ENCODE data around the gene UBL4A. TPM values are rescaled to one million over a fixed set of nuclear protein-coding genes. Genes with fewer than 3 reads are reported as not detected.
"Not testable (repeated sequence)": the region's sequence is repeated elsewhere in the genome, so short reads cannot be mapped to it uniquely, and the experiment has no call there.

The UBL4A gene
- total RNA-seq, 2 donors from 2014 or later: 39.6 to 40.4 TPM

DNA sequence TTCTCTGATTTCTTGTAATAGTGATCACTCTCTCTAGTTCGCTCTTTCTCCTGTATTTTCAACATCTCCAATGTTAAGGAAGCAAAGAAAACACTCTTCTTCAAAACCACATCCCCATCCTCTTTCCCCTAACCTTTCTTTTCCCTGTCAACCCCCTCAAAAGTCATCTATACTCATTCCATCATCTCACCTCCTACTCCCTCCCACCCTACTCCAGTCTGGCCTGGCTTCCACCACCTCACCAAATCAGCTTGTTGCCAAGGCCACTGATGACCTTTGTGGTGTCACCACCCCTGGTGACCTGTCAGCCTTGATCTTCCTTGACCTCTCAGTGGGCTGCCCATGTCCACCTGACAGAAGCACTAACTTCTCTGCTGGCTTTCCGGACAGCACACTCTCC, 27.3 kb upstream of the UBL4A start:
- ATAC-seq: peak in 1 of 2 donors; percentile 19
- Mint-ChIP-seq H3K27ac (peak overlapping the region; percentile 39 to 80), H3K36me3 (peaks cover 16 to 21% of the 10 kb centered on the region in 2 donors), H3K9me3 (no peaks in the 10 kb centered on the region)
- DNase-seq (ENCODE audit: low spot score in 2 of 2): no peak

GRCh38 chrX:154512879-154513553, 26.6 kb upstream of the UBL4A start:
- no peak for DNase-seq (ENCODE audit: low spot score in 2 of 2)
- no peak for ATAC-seq
- H3K36me3 Mint-ChIP-seq: peaks cover 16 to 21% of the 10 kb centered on the region in 2 donors
- H3K27ac Mint-ChIP-seq: peak overlapping the region in 1 of 2 donors; percentile 80
- no peaks in the 10 kb centered on the region for H3K9me3 Mint-ChIP-seq

- DNase-seq (ENCODE audit: low spot score in 2 of 2) (no peak), ATAC-seq (no peak)
- Mint-ChIP-seq H3K27ac (peak overlapping the region; percentile 55), H3K36me3 (peaks cover 16 to 21% of the 10 kb centered on the region in 2 donors), H3K9me3 (no peaks in the 10 kb centered on the region)
Measured at GRCh38 chrX:154511761-154512160, 25.3 kb upstream of the UBL4A start.

DNA sequence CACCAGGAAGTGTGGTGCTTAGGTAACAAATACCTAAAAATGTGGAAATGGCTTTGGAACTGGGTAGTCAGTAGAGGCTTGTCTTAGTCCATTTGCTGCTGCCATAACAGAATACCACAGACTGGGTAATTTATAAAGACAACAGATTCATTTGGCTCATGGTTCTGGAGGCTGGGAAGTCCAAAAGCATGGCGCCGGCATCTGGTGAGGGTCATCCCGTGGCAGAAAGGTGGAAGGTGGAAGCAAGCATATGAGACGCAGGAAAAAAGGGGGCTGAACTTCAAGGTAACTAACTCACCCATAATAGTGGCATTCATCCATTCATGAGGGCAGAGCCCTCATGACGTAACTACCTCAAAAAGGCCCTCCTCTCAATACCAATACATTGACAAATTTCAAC, 23.0 kb upstream of the UBL4A start:
- H3K36me3 Mint-ChIP-seq: peaks cover 10 to 15% of the 10 kb centered on the region in 2 donors
- ATAC-seq: no peak
- H3K27ac Mint-ChIP-seq: peak overlapping the region in 1 of 2 donors; percentile 32
- H3K9me3 Mint-ChIP-seq: no peaks in the 10 kb centered on the region
- DNase-seq (ENCODE audit: low spot score in 2 of 2): no peak

- ATAC-seq (no peak), DNase-seq (ENCODE audit: low spot score in 2 of 2) (no peak)
- Mint-ChIP-seq H3K36me3 (peaks cover 7 to 10% of the 10 kb centered on the region in 2 donors), H3K9me3 (no peaks in the 10 kb centered on the region), H3K27ac (peak overlapping the region; percentile 32 to 72)
Measured at GRCh38 chrX:154508384-154508745, 21.9 kb upstream of the UBL4A start.

- Mint-ChIP-seq H3K9me3 (no peaks in the 10 kb centered on the region), H3K36me3 (peaks cover 7 to 10% of the 10 kb centered on the region in 2 donors), H3K27ac (no peak overlapping the region)
- DNase-seq (ENCODE audit: low spot score in 2 of 2): no peak
- no peak for ATAC-seq
Measured at GRCh38 chrX:154507673-154508383, 21.4 kb upstream of the UBL4A start.

GRCh38 chrX:154506483-154507332, 20.3 kb upstream of the UBL4A start:
- no peaks in the 10 kb centered on the region for H3K9me3 Mint-ChIP-seq
- H3K36me3 Mint-ChIP-seq: peaks cover 7 to 10% of the 10 kb centered on the region in 2 donors
- DNase-seq (ENCODE audit: low spot score in 2 of 2): no peak
- ATAC-seq: no peak
- no peak overlapping the region for H3K27ac Mint-ChIP-seq

DNA sequence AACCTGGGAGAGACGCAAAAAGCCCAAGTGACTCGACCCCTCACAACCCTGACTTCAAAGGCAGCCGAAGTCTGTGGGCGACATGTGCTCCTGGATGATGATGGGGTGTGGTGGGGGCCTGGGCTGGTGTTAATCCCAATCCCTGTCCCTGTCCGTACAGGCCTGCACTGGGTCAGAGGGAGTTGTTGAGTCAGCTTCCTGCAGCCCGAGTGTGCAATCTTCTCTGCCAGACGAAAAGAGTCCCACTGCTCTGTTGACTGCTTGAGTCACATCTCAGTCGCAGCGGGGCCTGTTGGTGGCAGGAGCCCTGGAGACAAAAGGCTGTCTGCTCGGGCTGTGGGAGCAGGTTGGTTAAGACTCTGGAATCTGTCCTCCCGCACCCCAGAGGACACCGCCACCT, 19.3 kb upstream of the UBL4A start:
- Mint-ChIP-seq H3K9me3 (no peaks in the 10 kb centered on the region), H3K36me3 (peaks cover 7 to 10% of the 10 kb centered on the region in 2 donors), H3K27ac (no peak overlapping the region)
- DNase-seq (ENCODE audit: low spot score in 2 of 2) (no peak), ATAC-seq (no peak)

GRCh38 chrX:154502989-154503388, 16.6 kb upstream of the UBL4A start:
- ATAC-seq (peak in 1 of 2 donors; percentile 26), DNase-seq (ENCODE audit: low spot score in 2 of 2) (no peak)
- Mint-ChIP-seq H3K36me3 (no peaks in the 10 kb centered on the region), H3K27ac (no peak overlapping the region), H3K9me3 (no peaks in the 10 kb centered on the region)

GRCh38 chrX:154502098-154502497, 15.7 kb upstream of the UBL4A start:
- no peaks in the 10 kb centered on the region for H3K36me3 Mint-ChIP-seq
- H3K27ac Mint-ChIP-seq: no peak overlapping the region
- no peaks in the 10 kb centered on the region for H3K9me3 Mint-ChIP-seq
- no peak for ATAC-seq
- no peak for DNase-seq (ENCODE audit: low spot score in 2 of 2)

- not testable (repeated sequence) for H3K27ac Mint-ChIP-seq, H3K36me3 Mint-ChIP-seq, H3K9me3 Mint-ChIP-seq
Measured at GRCh38 chrX:154501423-154501822, 15.0 kb upstream of the UBL4A start.

DNA sequence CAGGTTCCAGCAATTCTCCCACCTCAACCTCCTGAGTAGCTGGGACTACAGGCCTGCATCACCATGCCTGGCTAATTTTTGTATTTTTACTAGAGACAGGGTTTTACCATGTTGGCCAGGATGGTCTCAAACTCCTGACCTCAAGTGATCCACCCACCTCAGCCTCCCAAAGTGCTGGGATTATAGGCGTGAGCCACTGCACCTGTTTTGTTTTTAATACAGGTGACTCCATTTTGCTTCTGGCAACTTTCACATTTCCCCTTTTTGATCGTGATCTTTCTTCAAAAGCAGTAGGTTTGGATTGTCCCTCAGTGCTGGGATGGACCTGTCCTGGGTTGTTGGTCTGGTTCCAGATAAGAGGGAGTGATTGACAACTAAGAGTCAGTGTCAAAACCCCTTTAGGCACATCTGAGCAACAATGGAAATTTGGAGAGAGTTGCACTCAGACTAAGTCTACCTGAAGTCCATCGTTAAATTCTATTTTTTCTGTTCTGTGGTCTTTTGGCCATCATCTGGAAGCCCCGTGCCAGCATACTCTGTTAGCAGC, 10.2 kb upstream of the UBL4A start:
- not testable (repeated sequence) for H3K36me3 Mint-ChIP-seq; ATAC-seq; H3K9me3 Mint-ChIP-seq; DNase-seq (ENCODE audit: low spot score in 2 of 2)
- H3K27ac Mint-ChIP-seq: peak overlapping the region in 1 of 2 donors; percentile 53

More at GRCh38 chrX:154501423-154501822, 15.0 kb upstream of the UBL4A start:
- peak in 1 of 2 donors; percentile 16 for ATAC-seq
- not testable (repeated sequence) for DNase-seq (ENCODE audit: low spot score in 2 of 2)

DNA sequence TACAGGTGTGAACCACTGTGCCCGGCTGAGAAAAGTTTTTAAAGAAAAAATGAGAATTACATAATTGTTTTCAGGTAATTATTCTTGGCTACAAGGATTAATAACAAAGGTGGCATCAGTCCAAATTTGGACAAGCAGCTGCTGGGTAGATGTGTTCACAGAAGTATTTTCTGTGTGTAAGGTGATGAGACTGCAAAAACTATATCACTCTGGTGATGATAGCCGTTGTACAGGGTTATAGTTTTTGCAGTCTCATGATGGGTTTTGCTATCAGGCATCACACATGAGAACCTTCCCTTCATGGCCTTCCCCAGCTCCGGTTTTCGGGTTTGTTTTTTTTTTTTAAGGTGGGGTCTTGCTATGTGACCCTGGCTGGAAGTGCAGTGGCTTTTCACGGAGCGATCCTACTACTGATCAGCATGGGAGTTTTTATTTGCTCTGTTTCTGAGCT, 9.1 kb upstream of the UBL4A start:
- no peak for ATAC-seq
- no peak overlapping the region for H3K27ac Mint-ChIP-seq
- DNase-seq (ENCODE audit: low spot score in 2 of 2): no peak
- no peaks in the 10 kb centered on the region for H3K36me3 Mint-ChIP-seq
- H3K9me3 Mint-ChIP-seq: no peaks in the 10 kb centered on the region

DNA sequence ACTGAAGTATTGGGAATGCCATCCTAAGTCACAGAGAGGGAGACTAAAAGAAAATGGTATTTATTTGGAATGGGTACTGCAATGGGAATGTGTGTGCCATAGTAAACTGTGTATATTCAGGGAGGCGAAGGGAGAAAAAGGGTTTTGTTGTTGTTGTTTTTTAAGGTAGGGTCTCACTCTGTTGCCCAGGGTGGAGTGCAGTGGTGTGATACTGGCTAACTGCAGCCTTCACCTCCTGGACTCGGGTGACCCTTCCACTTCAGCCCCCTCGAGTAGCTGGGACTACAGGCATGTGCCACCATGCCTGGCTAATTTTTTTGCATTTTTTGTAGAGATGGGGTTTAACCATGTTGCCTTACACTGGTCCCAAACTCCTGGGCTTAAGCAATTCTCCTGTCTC, 8.3 kb upstream of the UBL4A start:
- no peak overlapping the region for H3K27ac Mint-ChIP-seq
- H3K9me3 Mint-ChIP-seq: no peaks in the 10 kb centered on the region
- DNase-seq (ENCODE audit: low spot score in 2 of 2) (no peak), ATAC-seq (no peak)
- peaks cover 0 to 2% of the 10 kb centered on the region in 2 donors for H3K36me3 Mint-ChIP-seq

GRCh38 chrX:154490414-154491083, 4.1 kb upstream of the UBL4A start, which contains the start of gene SLC10A3:
SLC10A3 (minus strand) TSS chrX:154490629; CDS start chrX:154488940, 1,689 bp downstream.
- Mint-ChIP-seq H3K36me3 (peaks cover 5% of the 10 kb centered on the region in 2 donors), H3K9me3 (no peaks in the 10 kb centered on the region), H3K27ac (peak within 1 kb of the TSS; percentile 81 to 84)
- peak; percentile 81 to 94 for DNase-seq (ENCODE audit: low spot score in 2 of 2)
- ATAC-seq: peak; percentile 93 to 94

DNA sequence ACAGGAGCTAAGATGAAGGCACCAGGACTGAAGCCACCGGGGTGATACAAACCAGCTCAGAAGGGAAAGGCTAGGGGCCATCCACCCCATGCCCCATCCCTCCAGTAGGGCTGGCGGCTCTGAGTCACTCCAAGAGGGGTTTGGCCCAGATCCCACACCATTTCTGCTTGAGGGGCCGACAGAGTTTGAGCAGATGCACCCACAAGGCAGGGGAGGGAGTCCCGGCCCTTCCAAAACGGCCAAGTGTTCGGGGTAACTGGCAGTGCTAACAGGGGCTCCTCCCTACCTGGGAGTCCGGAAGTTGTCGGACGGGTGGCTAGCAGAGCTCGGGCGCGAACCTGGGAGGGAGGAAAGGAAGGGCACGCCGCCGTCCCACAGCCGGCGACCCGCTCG, 3.6 kb upstream of the UBL4A start:
- peaks cover 5% of the 10 kb centered on the region in 2 donors for H3K36me3 Mint-ChIP-seq
- peak; percentile 17 to 32 for ATAC-seq
- H3K9me3 Mint-ChIP-seq: no peaks in the 10 kb centered on the region
- peak in 1 of 2 donors; percentile 23 for DNase-seq (ENCODE audit: low spot score in 2 of 2)
- H3K27ac Mint-ChIP-seq: peak overlapping the region; percentile 81 to 84
